Esophagus muscularis mucosa (tissue), 4 donors: ENCODE results near the gene SLC6A2. TPM values are rescaled to one million over a fixed set of nuclear protein-coding genes. Genes with fewer than 3 reads are reported as not detected.

Experiments used
- DNase-seq: peaks from one replicate; pipeline ENCODE4 v3.0.0-alpha.2; 2017; ENCODE audit errors: extremely low spot score
- H3K27ac ChIP-seq, 4 donors: fragments of 200-600 bp; sonication (generic); replicated peaks in 1 of 4; 1 replicate in 3 of 4; 2 replicates in 1 of 4; pipeline ENCODE4 v1.5.1; 2016 to 2019; ENCODE audit warnings: mild to moderate bottlenecking in 1 of 4
- H3K27me3 ChIP-seq, 4 donors: fragments of 200-600 bp; sonication (generic); one replicate each; pipeline versions ENCODE4 v1.5.1 to v1.6.0; 2016 to 2019
- H3K36me3 ChIP-seq, 4 donors: fragments of 200-600 bp; sonication (generic); one replicate each; pipeline ENCODE4 v1.5.1; 2016 to 2019
- H3K4me1 ChIP-seq, 4 donors: fragments of 200-600 bp; sonication (generic); one replicate each; pipeline ENCODE4 v1.5.1; 2016 to 2019
- H3K4me3 ChIP-seq, 4 donors: fragments of 200-600 bp; sonication (generic); 1 replicate in 2 of 4; 2 replicates in 2 of 4; pipeline ENCODE4 v1.5.1; 2016 to 2019; ENCODE audit warnings: mild to moderate bottlenecking in 4 of 4, moderate library complexity in 1 of 4
- H3K9me3 ChIP-seq, 4 donors: fragments of 200-600 bp; sonication (generic); 1 replicate in 3 of 4; 2 replicates in 1 of 4; pipeline ENCODE4 v1.5.1; 2016 to 2019
- CTCF ChIP-seq, 3 experiments: fragments of 200-600 bp in 2 of 3; fragments of 450-650 bp in 1 of 3; sonication (generic) in 2 of 3; IDR thresholded peaks; one replicate each; pipeline ENCODE4 v1.5.1; 2017 to 2019; ENCODE audit warnings: antibody characterized with exemption in 3 of 3, mild to moderate bottlenecking in 2 of 3, moderate library complexity in 1 of 3
- EP300 ChIP-seq: sonication (generic); formaldehyde crosslinking; IDR thresholded peaks from one replicate; pipeline ENCODE4 v1.6.1; 2017; ENCODE audit warnings: antibody characterized with exemption
- POLR2A ChIP-seq: fragments of 450-650 bp; IDR thresholded peaks from one replicate; pipeline ENCODE4 v1.6.1; 2017; ENCODE audit warnings: antibody characterized with exemption, moderate library complexity, mild to moderate bottlenecking, low read depth
- POLR2AphosphoS5 ChIP-seq, 2 donors: sonication (generic); formaldehyde crosslinking; IDR thresholded peaks; one replicate each; pipeline ENCODE4 v1.6.1; 2017; ENCODE audit warnings: antibody characterized with exemption in 2 of 2
- WGBS: methylation state at CpG from one replicate; pipeline ENCODE4 v1.1.5; 2018; 5-methylcytosine and 5-hydroxymethylcytosine counted together
- intact Hi-C: fragments of 100-400 bp; cut with DNase I; formaldehyde crosslinking; loops from one replicate; pipeline ENCODE4 v1.15.1; 2023
- total RNA-seq, 4 donors: library from RNA; depleted of rRNA; stranded (reverse); fragments of >200 nt; gene quantifications; one replicate each; pipeline versions ENCODE4 v1.1.0 to v1.2.1, GENCODE V29; 2016

SLC6A2 gene
- total RNA-seq, 4 donors from 2014 or later = 0.19 to 2.1 (median 1.00) TPM

- TF ChIP-seq EP300 (no peak), POLR2A (no peak), CTCF (IDR thresholded peaks at IDR 0.05) (no peak), POLR2AphosphoS5 (IDR thresholded peaks at IDR 0.05) (no peak)
- DNase-seq = no peak
- Histone ChIP-seq H3K9me3 (no peaks in the 10 kb centered on the region), H3K4me3 (no peak overlapping the region), H3K4me1 (peaks cover 0 to 26% (median 13%) of the 10 kb centered on the region in 4 donors), H3K27me3 (no peaks in the 10 kb centered on the region), H3K36me3 (no peaks in the 10 kb centered on the region), H3K27ac (no peak overlapping the region)
- WGBS = 56% methylated on average over 6 of the region's 6 CpGs
- intact Hi-C loops = no loop called here
Measured at GRCh38 chr16:55672471-55672870, 16.7 kb downstream of the SLC6A2 start.

- peaks cover 0 to 9% (median 5%) of the 10 kb centered on the region in 4 donors for H3K4me1 ChIP-seq
- H3K27me3 ChIP-seq = no peaks in the 10 kb centered on the region
- no peak overlapping the region for H3K27ac ChIP-seq
- DNase-seq = no peak
- 88% methylated on average over 7 of the region's 7 CpGs for WGBS
- no peaks in the 10 kb centered on the region for H3K9me3 ChIP-seq
- TF ChIP-seq CTCF (IDR thresholded peaks at IDR 0.05) = no peak
- TF ChIP-seq POLR2AphosphoS5 (IDR thresholded peaks at IDR 0.05) = no peak
- no peak for TF ChIP-seq EP300
- TF ChIP-seq POLR2A = no peak
- no peaks in the 10 kb centered on the region for H3K36me3 ChIP-seq
- intact Hi-C loops = no loop called here
- no peak overlapping the region for H3K4me3 ChIP-seq
Measured at GRCh38 chr16:55678161-55678821, 22.5 kb downstream of the SLC6A2 start.

GRCh38 chr16:55682086-55682485 lies 26.3 kb downstream of the SLC6A2 start:
- TF ChIP-seq CTCF (IDR thresholded peaks at IDR 0.05) = no peak
- no peak for TF ChIP-seq POLR2A
- TF ChIP-seq POLR2AphosphoS5 (IDR thresholded peaks at IDR 0.05) = no peak
- no peak for TF ChIP-seq EP300
- Histone ChIP-seq H3K4me1 (no peaks in the 10 kb centered on the region), H3K27ac (no peak overlapping the region), H3K27me3 (no peaks in the 10 kb centered on the region), H3K9me3 (peaks cover 0 to 12% (median 5%) of the 10 kb centered on the region in 4 donors), H3K36me3 (no peaks in the 10 kb centered on the region), H3K4me3 (no peak overlapping the region)
- intact Hi-C loops = no loop called here
- DNase-seq = no peak
- 90% methylated on average over 7 of the region's 7 CpGs for WGBS

GRCh38 chr16:55685973-55686372 lies 30.2 kb downstream of the SLC6A2 start:
- no peaks in the 10 kb centered on the region for H3K36me3 ChIP-seq
- intact Hi-C loops = no loop called here
- TF ChIP-seq EP300 (no peak), CTCF (IDR thresholded peaks at IDR 0.05) (no peak), POLR2AphosphoS5 (IDR thresholded peaks at IDR 0.05) (no peak), POLR2A (no peak)
- H3K9me3 ChIP-seq = peaks cover 0 to 12% (median 5%) of the 10 kb centered on the region in 4 donors
- no peaks in the 10 kb centered on the region for H3K27me3 ChIP-seq
- no peak overlapping the region for H3K4me3 ChIP-seq
- no CpG with 5 or more reads among the region's 1 CpG for WGBS
- H3K4me1 ChIP-seq = no peaks in the 10 kb centered on the region
- DNase-seq = no peak
- no peak overlapping the region for H3K27ac ChIP-seq

GRCh38 chr16:55686671-55687070 lies 30.9 kb downstream of the SLC6A2 start:
- H3K36me3 ChIP-seq = no peaks in the 10 kb centered on the region
- H3K4me3 ChIP-seq = no peak overlapping the region
- intact Hi-C loops = no loop called here
- H3K27me3 ChIP-seq = no peaks in the 10 kb centered on the region
- no peak overlapping the region for H3K27ac ChIP-seq
- WGBS = 92% methylated on average over 1 of the region's 1 CpG
- H3K4me1 ChIP-seq = no peaks in the 10 kb centered on the region
- DNase-seq = no peak
- TF ChIP-seq POLR2AphosphoS5 (IDR thresholded peaks at IDR 0.05) (no peak), EP300 (no peak), POLR2A (no peak), CTCF (IDR thresholded peaks at IDR 0.05) (no peak)
- H3K9me3 ChIP-seq = peaks cover 0 to 12% (median 5%) of the 10 kb centered on the region in 4 donors
